Ishikawa (cell line): ENCODE measurements around the gene PIR.

ENCODE experiments used
- CEBPB ChIP-seq: IDR thresholded peaks from 2 replicates; pipeline ENCODE4 v1.6.1; 2012
- MAX ChIP-seq: IDR thresholded peaks from 2 replicates; pipeline ENCODE4 v1.6.1; 2012
- YY1 ChIP-seq: IDR thresholded peaks from 2 replicates; pipeline ENCODE4 v1.6.1; 2012; ENCODE audit warnings: low read depth

GRCh38 chrX:15512401-15512965 is 19.4 kb upstream of the PIR start:
- TF ChIP-seq YY1 (no peak), CEBPB (no peak), MAX (no peak)
